Bronchial epithelial cell (primary cell): ENCODE results near the gene FOXJ2. TPM values are rescaled to one million over a fixed set of nuclear protein-coding genes. Genes with fewer than 3 reads are reported as not detected.
A peak's percentile ranks its signal among the peaks of the same experiment; 100 is the strongest.

Source experiments
- DNase-seq: peaks from one replicate; pipeline ENCODE4 v3.0.0-alpha.2; 2010; ENCODE audit warnings: low read depth
- FAIRE-seq: peaks from 2 replicates; lab custom pipeline; 2011; peaks lifted over from hg19 to GRCh38; lab: Jason Lieb, UNC
- H3K27me3 ChIP-seq: 2 replicates; pipeline ENCODE4 v1.5.1; 2011; ENCODE audit warnings: low read length; ENCODE audit not compliant: control insufficient read depth, insufficient read depth
- H3K36me3 ChIP-seq: 2 replicates; pipeline ENCODE4 v1.5.1; 2011; ENCODE audit warnings: low read length; ENCODE audit not compliant: control insufficient read depth, insufficient read depth
- H3K4me3 ChIP-seq: 2 replicates; pipeline ENCODE4 v1.5.1; 2011; ENCODE audit warnings: mild to moderate bottlenecking, low read depth, low read length, control low read depth
- CTCF ChIP-seq: IDR thresholded peaks from 2 replicates; pipeline ENCODE4 v1.5.1; 2011; ENCODE audit warnings: mild to moderate bottlenecking, moderate library complexity, low read length, control low read depth, inconsistent platforms; ENCODE audit not compliant: insufficient read depth, severe bottlenecking
- total RNA-seq: library from RNA; depleted of rRNA; stranded (reverse); fragments of >200 nt; gene quantifications from 2 replicates; pipeline ENCODE4 v1.2.1, GENCODE V29; 2014

FOXJ2 gene
- total RNA-seq, 1 donor from 2014 or later, result 3.4 TPM

DNA sequence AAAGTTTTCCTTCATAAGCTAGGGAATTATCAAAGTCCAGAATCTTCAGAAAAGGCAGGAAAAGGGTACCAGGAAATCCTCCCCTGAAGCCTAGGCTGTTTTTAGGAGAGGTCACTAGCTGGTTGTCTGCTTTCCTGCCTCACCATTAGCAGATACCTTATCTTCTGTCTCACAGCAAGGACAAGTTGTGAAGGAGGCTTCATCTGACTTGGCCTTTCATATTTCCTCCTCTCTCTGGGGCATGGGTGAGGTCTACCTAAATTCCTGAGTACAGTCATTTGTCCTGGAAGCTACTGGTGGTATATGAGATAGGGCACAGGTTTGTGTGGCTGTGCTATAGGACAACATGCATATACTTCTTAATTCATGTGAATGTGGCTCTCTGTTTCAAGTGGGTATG lies 2.3 kb downstream of the FOXJ2 start:
- FAIRE-seq (no peak), DNase-seq (no peak)
- peaks cover under 1% of the 10 kb centered on the region for H3K36me3 ChIP-seq
- no peak overlapping the region for H3K4me3 ChIP-seq
- no peak for TF ChIP-seq CTCF
- H3K27me3 ChIP-seq, result no peaks in the 10 kb centered on the region

DNA sequence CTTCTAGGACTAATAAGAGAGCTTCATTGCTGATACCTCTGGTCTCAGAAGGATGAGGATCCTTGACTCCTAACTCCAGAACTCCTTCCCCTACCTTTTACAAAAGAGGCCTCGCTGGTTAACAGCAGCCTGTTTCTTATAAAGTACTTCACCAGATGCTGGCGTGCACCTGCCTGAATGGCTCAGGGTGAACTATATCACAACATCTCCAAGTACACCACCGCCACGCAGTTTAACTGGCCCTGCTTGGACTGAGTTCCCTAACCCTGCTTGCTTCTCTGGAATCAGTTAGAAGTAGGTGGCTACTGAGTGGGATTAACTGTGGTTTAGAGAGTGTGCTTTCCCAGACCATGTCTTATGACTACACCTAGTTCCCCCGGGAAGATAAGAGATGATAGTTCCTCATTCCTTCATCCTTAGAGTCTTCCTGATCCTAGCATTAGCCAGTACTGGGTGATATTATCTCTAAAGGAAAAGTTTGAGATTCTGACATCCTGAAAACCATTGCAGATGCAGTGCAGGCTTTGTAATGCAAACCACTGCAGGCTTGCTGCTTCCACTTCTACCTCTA lies 3.0 kb downstream of the FOXJ2 start:
- Histone ChIP-seq H3K27me3 (no peaks in the 10 kb centered on the region), H3K4me3 (no peak overlapping the region), H3K36me3 (peaks cover 2% of the 10 kb centered on the region)
- FAIRE-seq (no peak), DNase-seq (no peak)
- no peak for TF ChIP-seq CTCF

DNA sequence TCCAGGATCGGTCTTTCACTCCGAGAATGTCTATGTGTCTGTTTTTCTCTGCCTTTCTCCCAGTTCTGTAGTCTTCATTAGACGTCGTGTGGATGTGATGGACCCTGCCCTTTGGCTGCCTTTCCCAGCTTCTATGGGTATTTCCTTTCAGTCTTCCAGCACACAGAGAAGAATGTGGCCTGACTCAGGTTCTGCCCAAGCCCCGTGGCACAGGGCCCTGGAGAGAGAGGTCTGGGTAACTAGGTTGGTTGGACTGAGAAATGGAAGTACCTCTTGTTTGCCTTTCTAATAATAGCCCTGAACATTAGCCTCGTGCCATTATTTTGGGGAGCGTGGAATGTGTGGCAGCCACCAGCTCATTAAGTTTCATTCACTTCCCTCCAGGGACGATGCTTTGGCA lies 3.8 kb downstream of the FOXJ2 start:
- DNase-seq (no peak), FAIRE-seq (no peak)
- Histone ChIP-seq H3K36me3 (peaks cover 3% of the 10 kb centered on the region), H3K4me3 (no peak overlapping the region), H3K27me3 (no peaks in the 10 kb centered on the region)
- TF ChIP-seq CTCF, result no peak

DNA sequence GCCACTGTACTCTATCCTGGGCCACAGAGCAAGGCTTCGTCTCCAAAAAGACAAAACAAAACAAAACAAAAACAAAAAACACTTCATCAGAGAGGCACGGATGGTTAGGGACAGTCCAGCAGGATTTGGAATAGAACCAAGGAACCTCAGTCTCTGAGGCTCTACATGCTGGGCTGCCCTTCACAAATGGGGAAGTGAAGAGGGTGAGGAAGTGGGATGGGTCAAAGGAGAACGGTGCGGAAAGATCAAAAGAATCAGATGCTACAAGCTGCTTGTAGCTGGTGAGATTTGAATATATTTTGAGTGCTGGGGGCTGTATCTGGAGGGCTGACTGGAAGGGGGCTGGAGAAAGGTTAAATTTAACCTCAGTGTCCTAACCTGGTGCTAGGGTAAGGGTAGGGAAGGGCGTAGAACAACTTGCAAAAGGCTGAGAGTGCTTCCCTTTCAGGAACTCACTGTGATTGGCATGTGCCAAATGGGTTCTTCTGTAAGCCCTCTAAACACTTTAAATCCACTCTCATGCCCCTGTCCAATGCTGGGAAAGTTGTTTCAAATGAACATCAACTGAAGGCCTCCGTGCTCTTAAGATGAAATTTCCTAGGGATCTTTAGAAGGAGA lies 4.6 kb downstream of the FOXJ2 start:
- TF ChIP-seq CTCF, result no peak
- no peak for FAIRE-seq

DNA sequence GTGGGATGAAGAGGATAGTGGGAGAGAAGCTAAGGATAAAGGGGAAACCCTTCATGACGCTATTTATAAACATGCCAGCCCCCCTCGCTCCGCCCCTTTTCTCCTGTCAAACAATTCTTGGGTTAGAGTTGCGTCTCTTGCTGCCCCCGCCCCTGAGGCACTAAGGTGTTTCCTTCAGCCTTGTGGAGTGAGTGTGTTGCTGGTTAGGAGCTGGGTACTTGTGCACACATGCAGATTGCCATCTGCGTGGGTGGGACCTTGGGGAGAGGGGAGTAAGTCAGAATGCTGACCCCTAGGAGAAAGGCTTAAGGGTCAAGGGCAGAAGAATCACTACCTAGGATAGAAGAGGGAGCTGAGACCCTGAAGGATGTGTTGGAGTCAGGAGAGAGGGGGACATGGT lies 5.4 kb downstream of the FOXJ2 start:
- FAIRE-seq (no peak), DNase-seq (peak; percentile 53)
- Histone ChIP-seq H3K27me3 (no peaks in the 10 kb centered on the region), H3K36me3 (peaks cover 3% of the 10 kb centered on the region), H3K4me3 (no peak overlapping the region)
- TF ChIP-seq CTCF, result no peak

More for the DNA sequence above, 4.6 kb downstream of the FOXJ2 start:
- Histone ChIP-seq H3K36me3 (peaks cover 3% of the 10 kb centered on the region), H3K4me3 (no peak overlapping the region), H3K27me3 (no peaks in the 10 kb centered on the region)
- no peak for DNase-seq
